ENCODE measurements around the gene ZNF232. TPM values are rescaled to one million over a fixed set of nuclear protein-coding genes. Genes with fewer than 3 reads are reported as not detected.
A peak's percentile ranks its signal among the peaks of the same experiment; 100 is the strongest.
"Not testable (repeated sequence)": the region's sequence is repeated elsewhere in the genome, so short reads cannot be mapped to it uniquely, and the experiment has no call there.

The ZNF232 gene
- total and polyA plus RNA-seq, 5 donors from 2014 or later, result 4.6 to 12.3 (median 8.0) TPM

GRCh38 chr17:5077781-5078105, 33.9 kb downstream of the ZNF232 start:
- Histone ChIP-seq H3K27me3 (ENCODE audit: control insufficient read depth, insufficient read depth, low read length) (no peaks in the 10 kb centered on the region), H3K36me3 (ENCODE audit: control insufficient read depth, insufficient read depth, low read length) (no peaks in the 10 kb centered on the region), H3K4me1 (ENCODE audit: control insufficient read depth, insufficient read depth, low read length, poor library complexity, severe bottlenecking) (peaks cover 18% of the 10 kb centered on the region), H3K9me3 (ENCODE audit: control insufficient read depth in 2 of 2, low read length in 2 of 2) (peaks cover 2 to 5% of the 10 kb centered on the region in 2 experiments), H3K4me3 (ENCODE audit: low read depth, low read length) (peak overlapping the region; percentile 88), H3K27ac (ENCODE audit: insufficient read depth, low read length, poor library complexity, severe bottlenecking) (peak overlapping the region; percentile 68)
- peak overlapping the region; percentile 89 to 100 (median 94) for H3K4me3 Mint-ChIP-seq
- H3K27ac Mint-ChIP-seq, result peak overlapping the region in 2 of 3 donors; percentile 87 to 90
- ATAC-seq (ENCODE audit: low read depth in 2 of 2), result no peak
- H3K36me3 Mint-ChIP-seq, result peaks cover 11% of the 10 kb centered on the region
- H3K27me3 Mint-ChIP-seq, result no peaks in the 10 kb centered on the region
- peaks cover 9 to 33% (median 23%) of the 10 kb centered on the region in 4 donors for H3K4me1 Mint-ChIP-seq
- DNase-seq, result no peak
- H3K9me3 Mint-ChIP-seq, result peaks cover 0 to 4% (median under 1%) of the 10 kb centered on the region in 7 donors

- Mint-ChIP-seq H3K27ac (peak overlapping the region; percentile 84 to 90 (median 87)), H3K36me3 (peaks cover 10% of the 10 kb centered on the region), H3K4me1 (peaks cover 9 to 33% (median 23%) of the 10 kb centered on the region in 4 donors), H3K4me3 (peak overlapping the region; percentile 89 to 100 (median 94))
- H3K27me3 Mint-ChIP-seq; H3K27ac ChIP-seq (ENCODE audit: insufficient read depth, low read length, poor library complexity, severe bottlenecking); H3K9me3 Mint-ChIP-seq; H3K4me3 ChIP-seq (ENCODE audit: low read depth, low read length); H3K27me3 ChIP-seq (ENCODE audit: control insufficient read depth, insufficient read depth, low read length); H3K36me3 ChIP-seq (ENCODE audit: control insufficient read depth, insufficient read depth, low read length); H3K9me3 ChIP-seq (ENCODE audit: control insufficient read depth in 2 of 2, low read length in 2 of 2); DNase-seq; ATAC-seq (ENCODE audit: low read depth in 2 of 2): not testable (repeated sequence)
- H3K4me1 ChIP-seq (ENCODE audit: control insufficient read depth, insufficient read depth, low read length, poor library complexity, severe bottlenecking), result peaks cover 18% of the 10 kb centered on the region
Measured at GRCh38 chr17:5077275-5077674, 34.4 kb downstream of the ZNF232 start.

GRCh38 chr17:5075472-5075871, 36.2 kb downstream of the ZNF232 start:
- peaks cover 18% of the 10 kb centered on the region for H3K4me1 ChIP-seq (ENCODE audit: control insufficient read depth, insufficient read depth, low read length, poor library complexity, severe bottlenecking)
- H3K27ac ChIP-seq (ENCODE audit: insufficient read depth, low read length, poor library complexity, severe bottlenecking); DNase-seq; H3K4me3 ChIP-seq (ENCODE audit: low read depth, low read length); H3K27me3 Mint-ChIP-seq; ATAC-seq (ENCODE audit: low read depth in 2 of 2); H3K27ac Mint-ChIP-seq; H3K27me3 ChIP-seq (ENCODE audit: control insufficient read depth, insufficient read depth, low read length); H3K9me3 Mint-ChIP-seq; H3K36me3 ChIP-seq (ENCODE audit: control insufficient read depth, insufficient read depth, low read length); H3K9me3 ChIP-seq (ENCODE audit: control insufficient read depth in 2 of 2, low read length in 2 of 2); H3K36me3 Mint-ChIP-seq: not testable (repeated sequence)
- peak overlapping the region in 1 of 4 donors; percentile 9 for H3K4me3 Mint-ChIP-seq
- peaks cover 9 to 26% (median 17%) of the 10 kb centered on the region in 4 donors for H3K4me1 Mint-ChIP-seq

DNA sequence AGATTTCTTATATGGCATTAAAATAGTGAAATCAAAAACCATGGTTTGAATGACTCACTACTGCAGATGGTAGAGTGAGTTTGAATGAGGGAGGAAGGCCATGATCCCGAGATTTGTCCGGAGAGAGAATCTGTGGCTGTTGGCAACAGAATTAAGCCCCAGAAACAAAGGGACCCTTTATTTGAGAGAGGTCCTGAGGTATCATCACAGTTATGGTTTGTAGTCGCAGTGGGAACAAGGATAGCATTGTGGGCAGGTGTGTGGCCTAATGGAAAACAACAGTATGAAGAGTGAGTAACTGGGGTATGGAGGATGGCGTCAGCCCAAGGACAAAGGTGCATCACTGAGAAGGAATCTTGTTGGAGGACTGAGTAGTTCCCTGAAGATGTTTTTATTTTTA, 42.0 kb downstream of the ZNF232 start:
- DNase-seq (no peak), ATAC-seq (ENCODE audit: low read depth in 2 of 2) (no peak)
- no peak overlapping the region for H3K27ac Mint-ChIP-seq
- H3K27me3 Mint-ChIP-seq, result peaks cover 13% of the 10 kb centered on the region
- Histone ChIP-seq H3K9me3 (ENCODE audit: control insufficient read depth in 2 of 2, low read length in 2 of 2) (no peaks in the 10 kb centered on the region), H3K27ac (ENCODE audit: insufficient read depth, low read length, poor library complexity, severe bottlenecking) (no peak overlapping the region), H3K4me3 (ENCODE audit: low read depth, low read length) (no peak overlapping the region), H3K4me1 (ENCODE audit: control insufficient read depth, insufficient read depth, low read length, poor library complexity, severe bottlenecking) (no peaks in the 10 kb centered on the region), H3K27me3 (ENCODE audit: control insufficient read depth, insufficient read depth, low read length) (no peaks in the 10 kb centered on the region), H3K36me3 (ENCODE audit: control insufficient read depth, insufficient read depth, low read length) (no peaks in the 10 kb centered on the region)
- peaks cover 0 to 3% (median 0%) of the 10 kb centered on the region in 4 donors for H3K4me1 Mint-ChIP-seq
- H3K4me3 Mint-ChIP-seq, result no peak overlapping the region
- H3K9me3 Mint-ChIP-seq, result no peaks in the 10 kb centered on the region
- H3K36me3 Mint-ChIP-seq, result peaks cover 5% of the 10 kb centered on the region

DNA sequence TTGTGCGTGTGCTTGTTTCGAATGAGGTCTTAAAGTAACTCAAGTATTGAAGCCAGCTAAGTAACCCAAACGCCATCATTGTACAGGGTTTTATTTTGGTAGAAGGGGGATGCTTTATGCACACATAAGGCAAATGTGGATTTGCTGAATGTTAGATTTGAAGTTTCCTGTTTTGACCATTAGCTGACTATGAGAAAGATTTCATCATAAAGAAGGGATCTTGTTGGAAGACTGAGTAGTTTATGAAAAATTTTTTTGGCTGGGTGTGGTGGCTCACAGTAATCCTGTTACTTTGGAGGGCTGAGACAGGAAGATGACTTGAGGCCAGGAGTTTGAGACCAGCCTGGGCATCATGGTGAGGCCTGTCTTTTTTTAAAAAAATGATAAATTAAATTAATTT, 43.4 kb downstream of the ZNF232 start:
- Mint-ChIP-seq H3K36me3 (peaks cover 5% of the 10 kb centered on the region), H3K4me1 (peaks cover 0 to 3% (median 0%) of the 10 kb centered on the region in 4 donors), H3K27me3 (peaks cover 13% of the 10 kb centered on the region), H3K9me3 (no peaks in the 10 kb centered on the region), H3K4me3 (no peak overlapping the region), H3K27ac (no peak overlapping the region)
- no peaks in the 10 kb centered on the region for H3K27me3 ChIP-seq (ENCODE audit: control insufficient read depth, insufficient read depth, low read length)
- ATAC-seq (ENCODE audit: low read depth in 2 of 2) (no peak), DNase-seq (no peak)
- no peaks in the 10 kb centered on the region for H3K36me3 ChIP-seq (ENCODE audit: control insufficient read depth, insufficient read depth, low read length)
- no peak overlapping the region for H3K27ac ChIP-seq (ENCODE audit: insufficient read depth, low read length, poor library complexity, severe bottlenecking)
- no peaks in the 10 kb centered on the region for H3K4me1 ChIP-seq (ENCODE audit: control insufficient read depth, insufficient read depth, low read length, poor library complexity, severe bottlenecking)
- no peak overlapping the region for H3K4me3 ChIP-seq (ENCODE audit: low read depth, low read length)
- H3K9me3 ChIP-seq (ENCODE audit: control insufficient read depth in 2 of 2, low read length in 2 of 2), result no peaks in the 10 kb centered on the region

DNA sequence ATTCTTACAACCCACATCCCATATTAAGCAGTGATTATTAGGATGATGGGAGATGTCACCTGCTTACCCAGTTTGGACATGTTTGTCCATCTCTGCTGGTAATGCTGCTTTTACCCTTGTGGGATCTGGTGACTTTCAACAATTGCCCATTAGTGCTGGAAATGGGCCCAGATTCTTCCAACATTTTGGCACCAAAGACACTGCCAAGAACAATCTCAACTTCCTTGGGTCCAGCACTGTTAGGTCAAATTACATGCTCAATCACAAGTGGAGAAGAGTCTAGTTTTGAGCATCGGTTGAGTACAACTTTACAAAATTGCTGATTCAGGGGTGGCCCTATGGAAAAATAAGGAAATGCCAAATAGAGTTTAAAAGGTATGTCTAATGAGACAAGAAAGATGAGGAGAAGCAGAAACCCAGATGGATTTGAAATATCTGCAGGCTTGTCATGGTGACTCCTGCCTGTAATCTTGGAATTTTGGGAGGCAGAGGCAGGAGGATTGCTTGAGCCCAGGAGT, 46.4 kb downstream of the ZNF232 start:
- peaks cover 5% of the 10 kb centered on the region for H3K4me1 ChIP-seq (ENCODE audit: control insufficient read depth, insufficient read depth, low read length, poor library complexity, severe bottlenecking)
- Mint-ChIP-seq H3K4me3 (no peak overlapping the region), H3K27ac (no peak overlapping the region), H3K27me3 (peaks cover 13% of the 10 kb centered on the region), H3K36me3 (peaks cover 5% of the 10 kb centered on the region), H3K9me3 (no peaks in the 10 kb centered on the region), H3K4me1 (peaks cover 3 to 8% (median 6%) of the 10 kb centered on the region in 4 donors)
- no peaks in the 10 kb centered on the region for H3K27me3 ChIP-seq (ENCODE audit: control insufficient read depth, insufficient read depth, low read length)
- no peaks in the 10 kb centered on the region for H3K9me3 ChIP-seq (ENCODE audit: control insufficient read depth in 2 of 2, low read length in 2 of 2)
- H3K27ac ChIP-seq (ENCODE audit: insufficient read depth, low read length, poor library complexity, severe bottlenecking), result no peak overlapping the region
- H3K36me3 ChIP-seq (ENCODE audit: control insufficient read depth, insufficient read depth, low read length), result no peaks in the 10 kb centered on the region
- DNase-seq, result no peak
- ATAC-seq (ENCODE audit: low read depth in 2 of 2), result no peak
- H3K4me3 ChIP-seq (ENCODE audit: low read depth, low read length), result no peak overlapping the region

Other genes starting within 250 kb of the ZNF232 start
- gene C17orf107, start 212.3 kb downstream of the ZNF232 start, total RNA-seq, result 45.6 TPM
- 1 to 10 TPM; 1.1 to 1.5 (median 1.3) TPM for gene C17orf107, start 212.3 kb downstream of the ZNF232 start, polyA plus RNA-seq
- gene CHRNE, start 208.8 kb downstream of the ZNF232 start, total RNA-seq, result 3.8 TPM
- gene CHRNE, start 208.8 kb downstream of the ZNF232 start, polyA plus RNA-seq, result under 1 TPM in 2 of 4 donors, not detected in 2; 0.15 to 0.25 TPM
- 1.9 TPM for gene GP1BA, start 179.6 kb downstream of the ZNF232 start, total RNA-seq
- under 1 TPM in 2 of 4 donors, not detected in 2; 0.07 to 0.22 TPM for gene GP1BA, start 179.6 kb downstream of the ZNF232 start, polyA plus RNA-seq
- 22.6 TPM for gene SLC25A11, start 171.8 kb downstream of the ZNF232 start, total RNA-seq
- 10 to 100 TPM; 69.3 to 78.4 (median 74.4) TPM for gene SLC25A11, start 171.8 kb downstream of the ZNF232 start, polyA plus RNA-seq
- 105 TPM for gene RNF167, start 171.6 kb downstream of the ZNF232 start, total RNA-seq
- gene RNF167, start 171.6 kb downstream of the ZNF232 start, polyA plus RNA-seq, result 10 to 100 TPM; 31.5 to 58.2 (median 45.9) TPM
- 865 TPM for gene PFN1, start 163.3 kb downstream of the ZNF232 start, total RNA-seq
- gene PFN1, start 163.3 kb downstream of the ZNF232 start, polyA plus RNA-seq, result 1,000 to 10,000 TPM; 2,018 to 2,804 (median 2,386) TPM
- 11.7 TPM for gene ENO3, start 160.8 kb downstream of the ZNF232 start, total RNA-seq
- gene ENO3, start 160.8 kb downstream of the ZNF232 start, polyA plus RNA-seq, result 1 to 10 TPM in 1 of 4 donors, under 1 TPM in 3; 0.29 to 1.6 (median 0.41) TPM
- gene SPAG7, start 144.1 kb downstream of the ZNF232 start, total RNA-seq, result 52.5 TPM
- gene SPAG7, start 144.1 kb downstream of the ZNF232 start, polyA plus RNA-seq, result 100 to 1,000 TPM in 3 of 4 donors, 10 to 100 TPM in 1; 97.9 to 130 (median 106) TPM
- gene CAMTA2, start 124.2 kb downstream of the ZNF232 start, total RNA-seq, result 69.8 TPM
- gene CAMTA2, start 124.2 kb downstream of the ZNF232 start, polyA plus RNA-seq, result 1 to 10 TPM; 4.7 to 7.9 (median 6.0) TPM
- gene INCA1, start 114.4 kb downstream of the ZNF232 start, total RNA-seq, result not detected
- gene INCA1, start 114.4 kb downstream of the ZNF232 start, polyA plus RNA-seq, result under 1 TPM in 1 of 4 donors, not detected in 3; 0.99 TPM
- gene KIF1C, start 113.9 kb downstream of the ZNF232 start, total RNA-seq, result 22.9 TPM
- gene KIF1C, start 113.9 kb downstream of the ZNF232 start, polyA plus RNA-seq, result 1 to 10 TPM; 2.6 to 4.6 (median 3.8) TPM
- gene SLC52A1, start 76.5 kb downstream of the ZNF232 start, total RNA-seq, result 0.22 TPM
- under 1 TPM in 2 of 4 donors, not detected in 2; 0.27 to 0.41 TPM for gene SLC52A1, start 76.5 kb downstream of the ZNF232 start, polyA plus RNA-seq
- gene ZFP3, start 33.4 kb downstream of the ZNF232 start, total RNA-seq, result 2.5 TPM
- gene ZFP3, start 33.4 kb downstream of the ZNF232 start, polyA plus RNA-seq, result 1 to 10 TPM in 2 of 4 donors, under 1 TPM in 2; 0.32 to 2.0 (median 1.3) TPM
- not detected for gene USP6, start 4.2 kb upstream of the ZNF232 start, total RNA-seq
- gene USP6, start 4.2 kb upstream of the ZNF232 start, polyA plus RNA-seq, result under 1 TPM in 3 of 4 donors, not detected in 1; 0.02 to 0.10 (median 0.06) TPM
- 3.1 TPM for gene ZNF594, start 80.0 kb upstream of the ZNF232 start, total RNA-seq
- gene ZNF594, start 80.0 kb upstream of the ZNF232 start, polyA plus RNA-seq, result 1 to 10 TPM in 3 of 4 donors, under 1 TPM in 1; 0.86 to 2.4 (median 1.8) TPM
- not detected for gene SCIMP, start 123.0 kb upstream of the ZNF232 start, total RNA-seq
- 1 to 10 TPM in 1 of 4 donors, under 1 TPM in 3; 0.19 to 1.2 (median 0.29) TPM for gene SCIMP, start 123.0 kb upstream of the ZNF232 start, polyA plus RNA-seq
- gene RABEP1, start 170.4 kb upstream of the ZNF232 start, total RNA-seq, result 45.5 TPM
- gene RABEP1, start 170.4 kb upstream of the ZNF232 start, polyA plus RNA-seq, result 10 to 100 TPM; 23.7 to 29.0 (median 26.7) TPM